GM12891 (cell line): ENCODE results near the gene LIMS1.
"Not testable (repeated sequence)": the region's sequence is repeated elsewhere in the genome, so short reads cannot be mapped to it uniquely, and the experiment has no call there.

Source experiments
- POLR2A ChIP-seq: IDR thresholded peaks from 2 replicates; pipeline ENCODE4 v1.6.1; 2011; ENCODE audit warnings: low read depth, low read length, control low read depth
- POLR2AphosphoS5 ChIP-seq: IDR thresholded peaks from 2 replicates; pipeline ENCODE4 v1.6.1; 2011; ENCODE audit warnings: low read depth, low read length, control low read depth
- SPI1 ChIP-seq: IDR thresholded peaks from 2 replicates; pipeline ENCODE4 v1.6.1; 2011; ENCODE audit warnings: low read depth, low read length, control low read depth
- TAF1 ChIP-seq: IDR thresholded peaks from 2 replicates; pipeline ENCODE4 v1.6.1; 2011; ENCODE audit warnings: low read depth, low read length, control low read depth

GRCh38 chr2:108653849-108654248 is 119.6 kb downstream of the LIMS1 start:
- TF ChIP-seq POLR2A, SPI1, POLR2AphosphoS5, TAF1: not testable (repeated sequence)
